Stimulated activated CD8-positive, alpha-beta memory T cell treated with anti-CD3 and anti-CD28 coated beads, Interleukin-15, amount 100 ng/mL, for 48 hours (primary cell): ENCODE measurements around the gene EPM2A.
"Not testable (repeated sequence)": the region's sequence is repeated elsewhere in the genome, so short reads cannot be mapped to it uniquely, and the experiment has no call there.

Experiments used
- DNase-seq, 2 donors: peaks; one replicate each; pipeline ENCODE4 v3.0.0-alpha.2; 2020; ENCODE audit warnings: low read depth in 2 of 2

EPM2A gene

GRCh38 chr6:145735356-145736165 lies at the start of gene EPM2A:
EPM2A (minus strand) TSS chr6:145735520; CDS start chr6:145735498, 22 bp downstream.
- peak; percentile 51 to 52 for DNase-seq

- no peak for DNase-seq
These were observed 49.4 kb upstream of the EPM2A start for GRCh38 chr6:145784683-145785082.

- DNase-seq, result no peak
These were observed 48.5 kb upstream of the EPM2A start for GRCh38 chr6:145783796-145784195.

GRCh38 chr6:145772846-145773245 lies 37.5 kb upstream of the EPM2A start:
- no peak for DNase-seq

GRCh38 chr6:145765449-145765848 lies 30.1 kb upstream of the EPM2A start:
- no peak for DNase-seq

GRCh38 chr6:145763742-145764141 lies 28.4 kb upstream of the EPM2A start:
- no peak for DNase-seq

GRCh38 chr6:145761584-145761983 lies 26.3 kb upstream of the EPM2A start:
- no peak for DNase-seq

GRCh38 chr6:145758113-145758512 lies 22.8 kb upstream of the EPM2A start:
- DNase-seq, result no peak

- no peak for DNase-seq
These were observed 20.9 kb upstream of the EPM2A start for GRCh38 chr6:145756170-145756662.

GRCh38 chr6:145755682-145756081 lies 20.4 kb upstream of the EPM2A start:
- DNase-seq, result no peak

- no peak for DNase-seq
These were observed 17.3 kb upstream of the EPM2A start for GRCh38 chr6:145752638-145753037.

- no peak for DNase-seq
These were observed 14.3 kb upstream of the EPM2A start for GRCh38 chr6:145749632-145750031.

- DNase-seq, result no peak
These were observed 10.5 kb upstream of the EPM2A start for GRCh38 chr6:145745861-145746260.

- DNase-seq, result no peak
These were observed 9.3 kb upstream of the EPM2A start for GRCh38 chr6:145744619-145745018.

GRCh38 chr6:145743332-145743731 lies 8.0 kb upstream of the EPM2A start:
- no peak for DNase-seq

GRCh38 chr6:145742472-145742871 lies 7.2 kb upstream of the EPM2A start:
- DNase-seq, result not testable (repeated sequence)

- not testable (repeated sequence) for DNase-seq
These were observed 4.4 kb upstream of the EPM2A start for GRCh38 chr6:145739685-145740084.

- no peak for DNase-seq
These were observed 2.9 kb upstream of the EPM2A start for GRCh38 chr6:145738265-145738664.

GRCh38 chr6:145736661-145737144 lies 1.4 kb upstream of the EPM2A start:
- no peak for DNase-seq

GRCh38 chr6:145734486-145735355 lies 599 bp downstream of the EPM2A start:
- DNase-seq, result peak; percentile 67 to 68

GRCh38 chr6:145733810-145734209 lies 1.5 kb downstream of the EPM2A start:
- no peak for DNase-seq

- DNase-seq, result no peak
These were observed 2.1 kb downstream of the EPM2A start for GRCh38 chr6:145733207-145733606.
